IMR-90 (cell line): ENCODE measurements around the gene HHIP. TPM values are rescaled to one million over a fixed set of nuclear protein-coding genes. Genes with fewer than 3 reads are reported as not detected.

Source experiments
- ATAC-seq: fragments of 200-7000 bp; cut with Tn5 transposase; 2 replicates; pipeline ENCODE4 v1.9.1; 2020; ENCODE audit warnings: low read depth, mild to moderate bottlenecking, moderate library complexity
- BruUV-seq: library from RNA; stranded (reverse); fragments of 400-500 nt; replicated peaks from 2 replicates; lab custom pipeline; 2021; lab: Mats Ljungman, UMichigan
- CTCF ChIA-PET: fragments of 300-600 bp; formaldehyde crosslinking; extraction: SDS; loops from one replicate; lab custom pipeline; 2021; ENCODE audit warnings: antibody characterized with exemption; lab: Yijun Ruan, JAX
- POLR2A ChIA-PET: fragments of 300-600 bp; sonication (Branson Sonifier 250); formaldehyde crosslinking; loops from one replicate; lab custom pipeline; 2022; ENCODE audit warnings: antibody characterized with exemption; ENCODE audit not compliant: unreplicated experiment; lab: Charles Lee
- DNase-seq: peaks from one replicate; pipeline ENCODE4 v3.0.0; 2013
- H2AFZ ChIP-seq: replicated peaks from 2 replicates; pipeline ENCODE3; 2013; ENCODE audit warnings: low read length, mild to moderate bottlenecking; ENCODE audit not compliant: poor library complexity
- H2AK5ac ChIP-seq: 2 replicates; pipeline ENCODE4 v1.6.1; 2013; ENCODE audit warnings: low read depth, low read length, inconsistent platforms
- H2AK9ac ChIP-seq: replicated peaks from 2 replicates; pipeline ENCODE3; 2013; ENCODE audit warnings: mild to moderate bottlenecking, low read depth, low read length, moderate library complexity; ENCODE audit not compliant: poor library complexity
- H2BK120ac ChIP-seq: 2 replicates; pipeline ENCODE4 v1.6.1; 2013; ENCODE audit warnings: low read depth, low read length, inconsistent platforms
- H2BK15ac ChIP-seq: 3 replicates; pipeline ENCODE4 v1.6.1; 2013; ENCODE audit warnings: low read depth, low read length, inconsistent platforms
- H2BK20ac ChIP-seq: 2 replicates; pipeline ENCODE4 v1.6.1; 2013; ENCODE audit warnings: low read depth, mild to moderate bottlenecking, inconsistent platforms, low read length, moderate library complexity
- H2BK5ac ChIP-seq: 2 replicates; pipeline ENCODE4 v1.6.1; 2013; ENCODE audit warnings: mild to moderate bottlenecking, low read depth, low read length, inconsistent platforms; ENCODE audit not compliant: poor library complexity, severe bottlenecking
- H3K14ac ChIP-seq: replicated peaks from 2 replicates; pipeline ENCODE4 v1.6.1; 2013; ENCODE audit warnings: low read depth, low read length, inconsistent platforms
- H3K18ac ChIP-seq: 2 replicates; pipeline ENCODE4 v1.6.1; 2013; ENCODE audit warnings: low read depth, low read length, control low read depth
- H3K23ac ChIP-seq: 2 replicates; pipeline ENCODE4 v1.6.1; 2013; ENCODE audit warnings: low read depth, low read length, inconsistent platforms
- H3K27ac ChIP-seq: 2 replicates; pipeline ENCODE4 v1.5.1; 2013; ENCODE audit warnings: mild to moderate bottlenecking, control low read depth, low read length; ENCODE audit not compliant: insufficient read depth
- H3K27me3 ChIP-seq: 2 replicates; pipeline ENCODE4 v1.6.1; 2013; ENCODE audit warnings: low read length; ENCODE audit not compliant: control insufficient read depth, insufficient read depth
- H3K36me3 ChIP-seq: 2 replicates; pipeline ENCODE4 v1.6.1; 2013; ENCODE audit warnings: low read length, mixed read lengths; ENCODE audit not compliant: control insufficient read depth, insufficient read depth
- H3K4ac ChIP-seq: 2 replicates; pipeline ENCODE4 v1.6.1; 2013; ENCODE audit warnings: low read depth, low read length, inconsistent platforms
- H3K4me1 ChIP-seq: 2 replicates; pipeline ENCODE4 v1.6.1; 2013; ENCODE audit warnings: low read length, mixed read lengths; ENCODE audit not compliant: control insufficient read depth, insufficient read depth
- H3K4me2 ChIP-seq: 2 replicates; pipeline ENCODE4 v1.6.1; 2013; ENCODE audit warnings: low read depth, mild to moderate bottlenecking, control low read depth, low read length, moderate library complexity
- H3K4me3 ChIP-seq: 2 replicates; pipeline ENCODE4 v1.5.1; 2013; ENCODE audit warnings: low read depth, mild to moderate bottlenecking, control low read depth, low read length, moderate library complexity; ENCODE audit not compliant: insufficient read depth
- H3K56ac ChIP-seq: 2 replicates; pipeline ENCODE4 v1.6.1; 2013; ENCODE audit warnings: low read length, inconsistent platforms; ENCODE audit not compliant: insufficient read depth; ENCODE audit errors: extremely low read depth
- H3K79me1 ChIP-seq, 2 experiments: 2 replicates each; pipeline ENCODE4 v1.6.1; 2013; ENCODE audit warnings: low read length in 2 of 2, inconsistent platforms in 1 of 2, low read depth in 1 of 2
- H3K9ac ChIP-seq: 2 replicates; pipeline ENCODE4 v1.6.1; 2013; ENCODE audit warnings: low read depth, low read length, control low read depth
- H3K9me1 ChIP-seq: 2 replicates; pipeline ENCODE4 v1.6.1; 2013; ENCODE audit warnings: low read length, inconsistent platforms; ENCODE audit not compliant: insufficient read depth
- H3K9me3 ChIP-seq: 2 replicates; pipeline ENCODE4 v1.6.1; 2013; ENCODE audit warnings: low read length; ENCODE audit not compliant: control insufficient read depth, insufficient read depth
- H4K20me1 ChIP-seq: 2 replicates; pipeline ENCODE4 v1.6.1; 2013; ENCODE audit warnings: low read length, inconsistent platforms; ENCODE audit not compliant: insufficient read depth
- H4K5ac ChIP-seq: 2 replicates; pipeline ENCODE4 v1.6.1; 2013; ENCODE audit warnings: mild to moderate bottlenecking, low read depth, low read length, control low read depth
- H4K8ac ChIP-seq, 2 experiments: 2 replicates each; pipeline ENCODE4 v1.6.1; 2013; ENCODE audit warnings: low read depth in 2 of 2, low read length in 2 of 2, control low read depth in 1 of 2, inconsistent platforms in 1 of 2
- H4K91ac ChIP-seq: 2 replicates; pipeline ENCODE4 v1.6.1; 2013; ENCODE audit warnings: low read depth, low read length, inconsistent platforms; ENCODE audit not compliant: insufficient read depth
- CEBPB ChIP-seq: IDR thresholded peaks from 2 replicates; pipeline ENCODE4 v1.6.1; 2012; ENCODE audit warnings: low read depth, low read length, improper control_type of control experiment
- FOS ChIP-seq: fragments of 150-350 bp; IDR thresholded peaks from 2 replicates; pipeline ENCODE4 v1.6.1; 2016; ENCODE audit warnings: low read depth, low read length
- WGBS, 2 experiments: methylation state at CpG; one replicate each; pipeline versions ENCODE4 v1.1.5 to v1.1.7; 2013; ENCODE audit warnings: missing lambda C conversion rate in 2 of 2; ENCODE audit not compliant: insufficient read length in 1 of 2; ENCODE audit errors: extremely low coverage in 2 of 2; 5-methylcytosine and 5-hydroxymethylcytosine counted together
- dilution Hi-C: fragments of 300-500 bp; cut with HindIII; formaldehyde crosslinking; loops from one replicate; pipeline ENCODE4 v1.14.3; 2018; ENCODE audit warnings: low sequenced_read_pairs; ENCODE audit not compliant: unreplicated experiment
- in situ Hi-C: fragments of 300-500 bp; cut with MboI; formaldehyde crosslinking; loops from 3 replicates; pipeline ENCODE4 v1.14.3; 2019; ENCODE audit warnings: low sequenced_read_pairs, inconsistent platforms, mixed read lengths
- intact Hi-C: fragments of 100-400 bp; cut with micrococcal nuclease; formaldehyde crosslinking; loops from 2 replicates; pipeline ENCODE4 v1.10.0; 2022
- polyA plus RNA-seq, 3 experiments: library from polyadenylated mRNA; depleted of rRNA; stranded (reverse); fragments of >200 nt; gene quantifications; 2 replicates each; pipeline ENCODE4 v1.2.3, GENCODE V29; 2012; ENCODE audit warnings: low replicate concordance in 1 of 3
- total RNA-seq: library from RNA; depleted of rRNA; stranded (reverse); fragments of >200 nt; gene quantifications from 2 replicates; pipeline ENCODE4 v1.2.3, GENCODE V29; 2012

HHIP gene
- total and polyA plus RNA-seq, 2 of the 4 experiments (the other 2 are of a cell fraction): 6.6 to 9.6 TPM

DNA sequence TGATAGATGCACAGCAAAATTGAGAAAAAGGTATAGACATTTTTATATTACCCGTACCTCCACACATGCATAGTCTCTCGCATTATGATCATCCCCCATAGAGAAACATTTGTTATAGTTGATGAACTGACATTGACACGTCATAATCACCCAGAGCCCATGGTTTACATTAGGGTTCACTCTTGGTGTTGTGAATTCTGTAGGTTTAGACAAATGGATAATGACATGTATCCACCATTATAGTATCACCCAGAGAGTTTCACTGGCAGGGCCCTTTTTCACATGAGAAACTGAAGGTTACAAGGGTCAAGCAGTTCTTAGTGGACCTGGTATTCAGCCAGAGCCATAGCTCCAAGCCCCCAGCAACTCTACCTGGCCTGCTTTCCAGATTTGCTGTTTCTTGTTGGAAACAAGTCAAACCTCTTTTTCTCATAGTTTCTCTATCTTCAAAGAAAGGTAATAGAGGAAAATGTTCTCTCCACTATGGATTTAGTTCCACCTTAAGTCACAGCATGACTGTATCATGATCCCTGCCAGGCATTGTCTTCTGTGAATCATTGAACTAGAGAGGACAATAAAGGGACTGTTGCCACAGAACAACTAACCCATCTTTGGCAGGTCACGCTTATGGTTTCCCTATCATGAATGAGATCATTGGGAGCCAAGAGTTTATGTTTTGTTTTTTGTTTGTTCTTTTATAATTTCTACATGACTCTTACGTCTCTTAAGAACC is 64.0 kb downstream of the HHIP start:
- Histone ChIP-seq H3K56ac (no peak overlapping the region), H2BK5ac (no peak overlapping the region), H3K79me1 (no peaks in the 10 kb centered on the region), H2BK120ac (peak overlapping the region; percentile 68; the same call in 1 of the 2 replicates), H3K9ac (no peak overlapping the region), H2BK20ac (peak overlapping the region; percentile 81; the same call in 1 of the 2 replicates), H4K91ac (peak overlapping the region; percentile 25; the same call in 1 of the 2 replicates), H2AFZ (no peak overlapping the region), H3K9me3 (no peaks in the 10 kb centered on the region), H4K20me1 (no peaks in the 10 kb centered on the region), H3K9me1 (no peaks in the 10 kb centered on the region), H3K27ac (no peak overlapping the region), H4K5ac (peak overlapping the region; percentile 6; the same call in 1 of the 2 replicates), H3K4me1 (peaks cover 13% of the 10 kb centered on the region), H3K36me3 (no peaks in the 10 kb centered on the region), H2AK9ac (no peak overlapping the region), H3K18ac (peak overlapping the region; percentile 28; the same call in 1 of the 2 replicates), H3K27me3 (no peaks in the 10 kb centered on the region), H3K23ac (no peak overlapping the region), H3K4me2 (no peak overlapping the region), H3K4ac (peak overlapping the region; percentile 37; the same call in 1 of the 2 replicates), H3K4me3 (no peak overlapping the region), H3K14ac (peak overlapping the region; percentile 25; the same call in 1 of the 2 replicates), H2AK5ac (0 out of 2 replicates have a peak overlapping the region, but pooled peaks have one; percentile 34), H2BK15ac (peak overlapping the region; percentile 89; the same call in 2 of the 3 replicates), H4K8ac (peak overlapping the region in 1 of 2 experiments; percentile 39; a peak in 1 of 4 replicates)
- intact Hi-C loops (no loop called here), dilution Hi-C loops (no loop called here), in situ Hi-C loops (no loop called here)
- TF ChIP-seq FOS: no peak
- 0 out of 2 replicates have a peak, but pooled peaks have one; percentile 12 for TF ChIP-seq CEBPB
- DNase-seq (peak; percentile 66), ATAC-seq (no peak)
- no TSS peak for BruUV-seq
- POLR2A ChIA-PET: no interaction called here
- CTCF ChIA-PET: interaction anchor here (0.6 kb wide), 1 partner anchor 1602 kb away, joined by 5 read pairs; no protein-coding TSS in a partner anchor
- no CpG with 5 or more reads among the region's 5 CpGs for WGBS, 2 experiments
